Measurements from ENCODE around the gene GFER. TPM values are rescaled to one million over a fixed set of nuclear protein-coding genes. Genes with fewer than 3 reads are reported as not detected.

The GFER gene
- polyA plus RNA-seq, 3 donors: 8.1 to 22.7 (median 22.4) TPM

GRCh38 chr16:1977875-1978268, 6.1 kb upstream of the GFER start:
- Histone ChIP-seq H3K9me3 (replicated peaks in 1 of 2; ENCODE audit: control insufficient read depth in 1 of 2, insufficient read depth in 1 of 2, low read length in 2 of 2) (peaks cover 0 to 17% of the 10 kb centered on the region in 2 donors), H3K79me2 (ENCODE audit: insufficient read depth, low read length) (peaks cover 1% of the 10 kb centered on the region), H3K36me3 (replicated peaks in 1 of 2; ENCODE audit: control insufficient read depth in 1 of 2, insufficient read depth in 2 of 2, low read length in 2 of 2) (peaks cover 45 to 47% of the 10 kb centered on the region in 2 donors), H3K4me3 (replicated peaks in 1 of 3; ENCODE audit: low read depth in 2 of 3, low read length in 3 of 3) (no peak overlapping the region), H3K4me2 (replicated peaks; ENCODE audit: extremely low read depth, low read length, poor library complexity, severe bottlenecking) (no peak overlapping the region), H2AFZ (ENCODE audit: insufficient read depth, low read depth, low read length, poor library complexity, severe bottlenecking) (no peak overlapping the region), H3K9ac (ENCODE audit: insufficient read depth, low read length, poor library complexity, severe bottlenecking) (no peak overlapping the region), H3K27ac (ENCODE audit: low read depth in 1 of 2, low read length in 2 of 2) (no peak overlapping the region), H4K20me1 (ENCODE audit: insufficient read depth, low read length) (peaks cover 4% of the 10 kb centered on the region), H3K4me1 (ENCODE audit: control insufficient read depth in 1 of 2, insufficient read depth in 2 of 2, low read length in 2 of 2) (peaks cover 4 to 7% of the 10 kb centered on the region in 2 donors), H3K27me3 (ENCODE audit: control insufficient read depth in 2 of 2, insufficient read depth in 2 of 2, low read length in 2 of 2) (peaks cover 30 to 43% of the 10 kb centered on the region in 2 donors)
- Mint-ChIP-seq H3K4me3 (no peak overlapping the region), H3K36me3 (peaks cover 45 to 51% of the 10 kb centered on the region in 2 donors), H3K9me3 (peaks cover 0 to 12% (median 3%) of the 10 kb centered on the region in 7 donors), H3K4me1 (peaks cover 6% of the 10 kb centered on the region), H3K27me3 (ENCODE audit: low read depth in 3 of 3) (peaks cover 41 to 54% (median 44%) of the 10 kb centered on the region in 3 donors), H3K27ac (no peak overlapping the region)
- intact Hi-C loops (cut with micrococcal nuclease): no loop called here
- 94% methylated on average over 13 of the region's 18 CpGs for WGBS (ENCODE audit: insufficient coverage)
- DNase-seq: no peak
- TF ChIP-seq CTCF (IDR thresholded peaks at IDR 0.05): no peak

GRCh38 chr16:1978476-1979120, 5.4 kb upstream of the GFER start:
- H3K9me3 Mint-ChIP-seq: peaks cover 0 to 12% (median 5%) of the 10 kb centered on the region in 7 donors
- Histone ChIP-seq H3K4me2 (replicated peaks; ENCODE audit: extremely low read depth, low read length, poor library complexity, severe bottlenecking) (no peak overlapping the region), H3K4me3 (replicated peaks in 1 of 3; ENCODE audit: low read depth in 2 of 3, low read length in 3 of 3) (no peak overlapping the region), H3K27me3 (ENCODE audit: control insufficient read depth in 2 of 2, insufficient read depth in 2 of 2, low read length in 2 of 2) (peaks cover 30 to 48% of the 10 kb centered on the region in 2 donors), H3K36me3 (replicated peaks in 1 of 2; ENCODE audit: control insufficient read depth in 1 of 2, insufficient read depth in 2 of 2, low read length in 2 of 2) (peaks cover 45 to 47% of the 10 kb centered on the region in 2 donors), H3K9ac (ENCODE audit: insufficient read depth, low read length, poor library complexity, severe bottlenecking) (no peak overlapping the region), H3K4me1 (ENCODE audit: control insufficient read depth in 1 of 2, insufficient read depth in 2 of 2, low read length in 2 of 2) (peaks cover 8 to 11% of the 10 kb centered on the region in 2 donors), H2AFZ (ENCODE audit: insufficient read depth, low read depth, low read length, poor library complexity, severe bottlenecking) (no peak overlapping the region), H3K27ac (ENCODE audit: low read depth in 1 of 2, low read length in 2 of 2) (no peak overlapping the region), H3K9me3 (replicated peaks in 1 of 2; ENCODE audit: control insufficient read depth in 1 of 2, insufficient read depth in 1 of 2, low read length in 2 of 2) (peaks cover 0 to 17% of the 10 kb centered on the region in 2 donors), H4K20me1 (ENCODE audit: insufficient read depth, low read length) (peaks cover 4% of the 10 kb centered on the region), H3K79me2 (ENCODE audit: insufficient read depth, low read length) (no peaks in the 10 kb centered on the region)
- intact Hi-C loops (cut with micrococcal nuclease): no loop called here
- peaks cover 49 to 55% of the 10 kb centered on the region in 2 donors for H3K36me3 Mint-ChIP-seq
- no peak overlapping the region for H3K27ac Mint-ChIP-seq
- peak overlapping the region in 1 of 2 donors; percentile 57 for H3K4me3 Mint-ChIP-seq
- DNase-seq: no peak
- peaks cover 46 to 61% (median 49%) of the 10 kb centered on the region in 3 donors for H3K27me3 Mint-ChIP-seq (ENCODE audit: low read depth in 3 of 3)
- TF ChIP-seq CTCF (IDR thresholded peaks at IDR 0.05): no peak
- WGBS (ENCODE audit: insufficient coverage): 93% methylated on average over 36 of the region's 37 CpGs
- peaks cover 6% of the 10 kb centered on the region for H3K4me1 Mint-ChIP-seq
